Inflammatory macrophage (primary cell): Measurements from ENCODE around the gene PM20D2.

Experiments
- DNase-seq, 2 donors: peaks; one replicate each; pipeline ENCODE4 v3.0.0-alpha.2; 2020 to 2022

Gene PM20D2

GRCh38 chr6:89145091-89145955, 532 bp upstream of the PM20D2 start:
- peak; percentile 30 to 39 for DNase-seq

GRCh38 chr6:89146718-89147700, 1.2 kb downstream of the PM20D2 start:
- DNase-seq: peak; percentile 16 to 28

- peak in 1 of 2 donors; percentile 42 for DNase-seq
Observed at GRCh38 chr6:89148016-89148750, 2.3 kb downstream of the PM20D2 start.

DNA sequence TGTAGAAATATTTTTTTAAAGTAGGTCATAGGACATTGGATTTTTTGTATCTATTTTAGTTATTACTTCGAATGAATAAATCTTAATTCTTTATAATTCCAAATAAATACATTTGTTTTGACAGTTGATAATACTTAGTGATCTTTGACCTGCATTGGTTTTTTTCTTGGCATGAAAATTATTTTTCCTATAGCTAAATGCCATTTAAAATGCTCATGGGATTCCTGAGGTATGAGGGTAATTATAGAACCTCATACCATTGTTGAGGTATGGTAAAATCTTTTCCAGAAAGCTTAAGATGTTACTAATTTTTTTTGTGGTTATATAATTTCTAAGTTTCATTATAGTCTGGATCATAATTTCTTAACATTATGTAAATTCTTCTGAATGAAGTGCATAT, 8.3 kb downstream of the PM20D2 start:
- DNase-seq: no peak

DNA sequence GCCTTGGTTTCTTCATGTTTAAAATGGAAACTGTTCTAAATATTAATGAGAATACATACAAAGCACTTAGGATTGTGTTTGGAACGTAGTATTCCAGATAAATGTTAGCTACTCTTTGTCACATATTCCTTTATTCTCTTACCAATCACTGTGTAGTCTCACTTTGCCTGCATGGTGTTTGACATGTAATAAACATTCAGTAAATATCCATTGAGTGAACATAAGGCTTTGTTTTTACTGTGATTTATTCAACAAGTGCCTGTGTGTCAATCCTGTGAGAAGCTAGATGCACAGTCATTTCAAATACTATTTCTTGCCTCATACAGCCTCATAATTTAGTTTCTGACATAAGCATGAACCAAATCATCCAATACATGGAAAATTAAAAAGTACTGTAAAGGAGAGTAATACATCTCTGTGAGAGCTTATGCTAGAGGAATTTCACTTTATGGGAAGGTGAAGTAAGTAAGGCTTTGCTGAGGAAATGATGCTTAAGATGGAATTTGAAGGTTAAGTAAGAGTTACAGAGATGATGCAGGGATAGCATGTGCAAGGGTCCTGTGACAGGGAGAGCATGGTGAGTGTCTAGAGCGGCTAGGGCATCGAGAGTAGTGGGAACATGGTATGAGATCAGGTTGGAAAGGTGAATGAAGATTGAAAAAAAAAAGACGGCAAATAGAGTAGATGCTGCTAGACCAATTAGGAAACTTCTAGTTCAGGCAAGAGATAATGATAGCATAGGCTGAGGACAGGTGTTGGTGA, 14.7 kb downstream of the PM20D2 start:
- no peak for DNase-seq

GRCh38 chr6:89161326-89162046, 15.6 kb downstream of the PM20D2 start:
- DNase-seq: no peak

DNA sequence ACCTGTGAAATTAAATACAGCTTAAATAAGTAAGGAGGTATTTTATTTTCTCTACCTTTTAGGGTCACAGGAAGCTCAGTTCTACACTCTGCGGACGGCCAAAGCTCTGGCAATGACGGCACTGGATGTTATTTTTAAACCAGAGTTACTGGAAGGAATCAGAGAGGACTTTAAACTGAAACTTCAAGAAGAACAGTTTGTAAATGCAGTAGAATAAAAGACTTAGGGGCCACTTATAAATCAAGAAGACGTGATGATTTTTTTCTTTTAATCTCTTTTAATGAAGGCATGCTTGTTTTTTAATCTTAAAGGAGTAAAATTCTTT, 16.2 kb downstream of the PM20D2 start:
- DNase-seq: no peak

- DNase-seq: no peak
Observed at GRCh38 chr6:89172131-89172530, 26.3 kb downstream of the PM20D2 start.

DNA sequence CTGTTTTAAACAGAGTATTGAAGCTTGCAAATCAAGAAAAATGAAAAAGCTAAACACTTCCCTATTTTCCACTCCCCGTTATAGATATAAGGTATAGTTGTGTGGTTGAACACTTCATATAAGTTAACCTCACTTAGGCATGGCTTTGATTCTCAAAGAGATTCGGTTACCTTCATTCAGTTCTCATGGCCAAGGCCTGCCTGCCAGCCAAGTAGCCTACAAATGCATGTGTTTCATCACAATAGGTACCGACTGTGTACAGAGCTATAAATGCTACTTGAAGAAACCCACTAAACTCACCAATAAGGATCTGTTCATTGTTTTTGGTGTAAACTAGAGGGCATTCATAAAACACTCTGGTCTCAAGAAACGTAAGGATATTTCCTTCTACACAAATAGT, 27.8 kb downstream of the PM20D2 start:
- no peak for DNase-seq

DNA sequence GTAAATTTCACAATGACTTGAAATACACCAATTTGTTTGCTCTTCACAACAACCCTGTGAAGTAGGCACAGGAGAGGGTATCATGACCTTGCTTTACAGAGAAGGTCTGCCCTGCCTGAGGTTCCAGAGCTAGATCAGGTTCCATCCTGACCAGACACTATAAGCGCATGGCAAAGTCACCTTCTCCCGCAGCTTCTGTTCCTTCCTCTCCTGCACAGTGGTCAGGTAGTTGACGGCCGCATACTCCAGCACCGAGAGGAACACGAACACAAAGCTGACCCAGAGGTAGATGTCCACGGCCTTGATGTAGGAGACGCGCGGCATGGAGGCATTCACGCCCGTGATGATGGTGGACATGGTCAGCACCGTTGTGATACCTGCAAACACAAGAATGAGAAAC, 34.3 kb downstream of the PM20D2 start:
- DNase-seq: no peak

DNA sequence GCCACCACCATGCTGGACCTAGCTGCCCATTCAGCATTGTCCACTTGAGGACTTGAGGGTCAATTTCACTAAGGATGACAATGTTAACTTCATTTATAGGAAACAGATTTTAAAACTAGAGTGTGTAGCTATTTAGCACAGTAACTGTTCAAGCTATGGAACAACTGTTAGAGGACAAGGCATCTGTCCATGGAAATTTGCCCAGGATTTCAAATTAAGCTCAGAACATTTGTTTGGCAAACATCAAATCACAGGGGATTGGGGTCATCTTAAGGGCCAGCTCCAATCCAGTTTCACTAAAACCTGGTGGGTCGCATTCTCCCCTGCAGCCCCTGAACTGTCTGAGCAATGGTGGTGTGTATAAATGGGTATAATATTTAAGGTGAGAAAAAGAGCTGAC, 35.1 kb downstream of the PM20D2 start:
- no peak for DNase-seq

DNA sequence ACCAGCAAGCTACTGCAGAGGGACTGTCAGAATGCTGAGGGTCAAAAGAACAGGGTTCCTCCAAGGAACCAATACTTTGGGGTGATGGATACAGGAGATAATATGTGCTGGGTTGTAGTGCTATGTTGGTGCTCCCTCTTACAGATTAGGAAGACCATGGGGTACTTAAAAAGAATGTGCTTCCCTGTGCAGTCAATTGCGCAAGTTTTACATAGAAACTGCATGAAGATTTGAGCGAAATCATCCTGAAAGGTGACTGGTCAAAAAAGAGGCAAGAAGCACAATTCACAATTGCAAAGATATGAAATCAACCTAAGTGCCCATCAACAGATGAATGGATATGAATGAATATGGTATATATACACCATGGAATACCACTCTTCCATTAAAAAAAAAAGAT, 37.4 kb downstream of the PM20D2 start:
- DNase-seq: no peak

- DNase-seq: no peak
Observed at GRCh38 chr6:89184344-89184743, 38.5 kb downstream of the PM20D2 start.

DNA sequence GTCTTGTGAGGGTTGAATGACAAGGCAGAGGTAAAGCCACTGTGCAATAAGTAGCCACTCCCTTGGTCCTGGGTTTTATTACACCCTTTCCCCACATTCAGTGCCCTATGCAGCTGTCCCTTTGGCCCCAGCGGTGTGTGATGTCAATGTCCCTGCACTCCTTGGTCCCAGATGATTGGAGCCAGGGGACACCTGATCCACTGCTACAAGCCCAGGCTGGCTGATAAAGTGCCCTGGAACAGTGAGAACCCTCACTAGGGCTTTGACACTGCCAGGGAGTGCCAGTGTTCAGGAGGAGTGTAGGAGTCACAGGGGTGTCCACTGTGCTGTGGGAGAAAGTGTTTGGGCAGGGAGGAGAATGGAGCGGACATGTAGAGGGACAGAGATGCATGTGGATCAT, 40.9 kb downstream of the PM20D2 start:
- DNase-seq: no peak

DNA sequence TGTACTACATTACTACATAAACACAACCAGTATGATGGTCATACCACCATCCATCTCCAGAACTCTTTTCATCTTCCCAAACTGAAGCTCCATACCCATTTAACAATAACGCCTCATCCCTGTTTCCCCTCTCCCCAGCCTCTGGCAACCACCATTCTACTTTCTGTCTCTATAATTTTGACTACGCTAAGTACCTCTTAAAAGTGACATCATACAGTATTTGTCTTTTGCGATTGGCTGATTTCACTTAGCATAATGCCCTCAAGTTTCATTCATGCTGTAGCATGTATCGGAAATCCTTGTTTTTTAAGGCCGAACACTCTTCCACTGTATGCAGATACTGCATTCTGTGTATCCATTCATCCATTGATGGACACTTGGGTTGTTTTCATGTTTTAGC, 41.6 kb downstream of the PM20D2 start:
- DNase-seq: no peak

DNA sequence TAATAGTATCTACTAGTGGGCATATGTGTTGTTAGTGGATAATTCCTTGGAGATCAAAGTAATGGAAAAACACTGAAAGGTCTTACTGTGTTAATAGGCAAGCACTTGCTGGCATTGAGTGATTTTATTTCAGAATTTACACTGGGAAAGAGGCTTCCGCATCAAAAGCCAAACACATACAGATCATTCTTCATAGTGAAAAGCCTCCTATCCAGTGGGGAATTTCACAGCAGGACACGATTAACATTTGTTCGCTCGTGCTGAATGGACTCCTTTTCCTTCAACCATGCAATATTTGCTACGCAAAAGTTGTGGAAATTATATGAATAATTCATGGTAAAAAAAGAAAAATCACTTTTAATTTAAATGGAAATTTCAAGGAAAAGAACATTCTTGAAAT, 44.9 kb downstream of the PM20D2 start:
- DNase-seq: no peak

GRCh38 chr6:89194559-89194958, 48.7 kb downstream of the PM20D2 start:
- DNase-seq: no peak

GRCh38 chr6:89197141-89197540, 51.3 kb downstream of the PM20D2 start:
- no peak for DNase-seq

- no peak for DNase-seq
Observed at GRCh38 chr6:89198235-89198634, 52.4 kb downstream of the PM20D2 start.

- DNase-seq: no peak
Observed at GRCh38 chr6:89199579-89199978, 53.7 kb downstream of the PM20D2 start.

- no peak for DNase-seq
Observed at GRCh38 chr6:89200706-89201215, 54.9 kb downstream of the PM20D2 start.
